ENCODE results near the gene UTRN. TPM values are rescaled to one million over a fixed set of nuclear protein-coding genes. Genes with fewer than 3 reads are reported as not detected.

Gene UTRN
- total RNA-seq, 2 donors from 2014 or later = 215 to 229 TPM

GRCh38 chr6:144304223-144304848 is 19.2 kb downstream of the UTRN start:
- no peak for DNase-seq (ENCODE audit: low spot score)
- intact Hi-C loops (cut with DNase I) = no loop called here

- DNase-seq (ENCODE audit: low spot score) = no peak
- intact Hi-C loops (cut with DNase I) = no loop called here
Observed at GRCh38 chr6:144305567-144305966, 20.4 kb downstream of the UTRN start.

GRCh38 chr6:144305985-144306384 is 20.9 kb downstream of the UTRN start:
- DNase-seq (ENCODE audit: low spot score) = no peak
- intact Hi-C loops (cut with DNase I) = no loop called here

- DNase-seq (ENCODE audit: low spot score) = no peak
- intact Hi-C loops (cut with DNase I) = no loop called here
Observed at GRCh38 chr6:144307880-144308279, 22.7 kb downstream of the UTRN start.

- intact Hi-C loops (cut with DNase I) = no loop called here
- DNase-seq (ENCODE audit: low spot score) = no peak
Observed at GRCh38 chr6:144310765-144311164, 25.6 kb downstream of the UTRN start.

GRCh38 chr6:144311361-144311760 is 26.2 kb downstream of the UTRN start:
- intact Hi-C loops (cut with DNase I) = no loop called here
- DNase-seq (ENCODE audit: low spot score) = no peak

- intact Hi-C loops (cut with DNase I) = no loop called here
- DNase-seq (ENCODE audit: low spot score) = peak; percentile 92
Observed at GRCh38 chr6:144314003-144314485, 28.9 kb downstream of the UTRN start.

- intact Hi-C loops (cut with DNase I) = no loop called here
- no peak for DNase-seq (ENCODE audit: low spot score)
Observed at GRCh38 chr6:144314562-144314961, 29.4 kb downstream of the UTRN start.

GRCh38 chr6:144315226-144315980 is 30.3 kb downstream of the UTRN start:
- no peak for DNase-seq (ENCODE audit: low spot score)

GRCh38 chr6:144315981-144316861 is 31.1 kb downstream of the UTRN start:
- intact Hi-C loops (cut with DNase I) = no loop called here
- DNase-seq (ENCODE audit: low spot score) = no peak

More at GRCh38 chr6:144315226-144315980, 30.3 kb downstream of the UTRN start:
- intact Hi-C loops (cut with DNase I) = no loop called here

GRCh38 chr6:144316862-144317195 is 31.7 kb downstream of the UTRN start:
- intact Hi-C loops (cut with DNase I) = no loop called here
- no peak for DNase-seq (ENCODE audit: low spot score)

- intact Hi-C loops (cut with DNase I) = no loop called here
- no peak for DNase-seq (ENCODE audit: low spot score)
Observed at GRCh38 chr6:144317736-144318135, 32.6 kb downstream of the UTRN start.

- intact Hi-C loops (cut with DNase I) = no loop called here
- no peak for DNase-seq (ENCODE audit: low spot score)
Observed at GRCh38 chr6:144319211-144319610, 34.1 kb downstream of the UTRN start.

GRCh38 chr6:144320741-144321140 is 35.6 kb downstream of the UTRN start:
- no peak for DNase-seq (ENCODE audit: low spot score)
- intact Hi-C loops (cut with DNase I) = no loop called here

GRCh38 chr6:144321839-144322591 is 36.9 kb downstream of the UTRN start:
- intact Hi-C loops (cut with DNase I) = no loop called here
- no peak for DNase-seq (ENCODE audit: low spot score)

GRCh38 chr6:144325232-144325631 is 40.1 kb downstream of the UTRN start:
- intact Hi-C loops (cut with DNase I) = no loop called here
- DNase-seq (ENCODE audit: low spot score) = no peak

- no peak for DNase-seq (ENCODE audit: low spot score)
- intact Hi-C loops (cut with DNase I) = no loop called here
Observed at GRCh38 chr6:144326393-144326792, 41.3 kb downstream of the UTRN start.

- no peak for DNase-seq (ENCODE audit: low spot score)
- intact Hi-C loops (cut with DNase I) = no loop called here
Observed at GRCh38 chr6:144327081-144327480, 41.9 kb downstream of the UTRN start.
